Measurements from ENCODE around the gene LAMTOR3.

GRCh38 chr4:99832321-99832720 lies 61.9 kb downstream of the LAMTOR3 start:
- no peak for TF ChIP-seq EZH2 (IDR thresholded peaks at IDR 0.05; ENCODE audit: insufficient read depth, poor library complexity, severe bottlenecking)
- TF ChIP-seq EZH2phosphoT487 (IDR thresholded peaks at IDR 0.05; ENCODE audit: insufficient read depth, low read depth), result no peak

All from GM23248 (cell line).